ENCODE results near the gene CNTN4. TPM values are rescaled to one million over a fixed set of nuclear protein-coding genes. Genes with fewer than 3 reads are reported as not detected.

Gene CNTN4
- total and polyA plus RNA-seq, 2 of the 8 experiments (the other 6 are each of a cell fraction or from before 2014, with no cell fraction given), result 0.41 to 2.2 TPM

- CTCF ChIA-PET (ENCODE audit: partially characterized antibody), result interaction anchor here (0.6 kb wide), 1 partner anchor 28 kb away, joined by 4 read pairs; no protein-coding TSS in a partner anchor
- no peak overlapping the region for H2BK12ac ChIP-seq (ENCODE audit: low read depth, low read length)
- H4K8ac ChIP-seq (ENCODE audit: extremely low read depth, insufficient read depth, low read length), result no peak overlapping the region
- no peak overlapping the region for H2BK15ac ChIP-seq (ENCODE audit: low read length)
- no peak overlapping the region for H2AK5ac ChIP-seq (ENCODE audit: low read depth, low read length)
- no peak for DNase-seq (ENCODE audit: low read depth in 1 of 2, low spot score in 2 of 2)
- WGBS, 2 experiments (ENCODE audit: extremely low coverage in 1 of 2, insufficient coverage in 1 of 2, insufficient read length in 1 of 2, insufficient replicate concordance in 2 of 2, low coverage in 1 of 2, low lambda C conversion rate in 2 of 2, missing lambda C conversion rate in 1 of 2), result 95% methylated on average over 3 of the region's 3 CpGs; no CpG with 5 or more reads in 1 of the 2 experiments
- no peak overlapping the region for H2BK120ac ChIP-seq (replicated peaks; ENCODE audit: low read depth, low read length)
- no peak overlapping the region for H4K91ac ChIP-seq (replicated peaks; ENCODE audit: insufficient read length, low read length)
- POLR2A ChIA-PET (ENCODE audit: partially characterized antibody), result no interaction called here
- H3K14ac ChIP-seq (ENCODE audit: insufficient read length), result no peak overlapping the region
- no peak overlapping the region for H2BK20ac ChIP-seq (ENCODE audit: low read length)
- H2AFZ ChIP-seq (ENCODE audit: low read length), result no peak overlapping the region; the same call in 1 of the 2 replicates
- H3K56ac ChIP-seq (replicated peaks; ENCODE audit: insufficient read length, low read depth, low read length), result no peak overlapping the region
- H3K23me2 ChIP-seq (ENCODE audit: low read depth, low read length), result no peaks in the 10 kb centered on the region
- H3K27ac ChIP-seq (ENCODE audit: low read depth, low read length), result no peak overlapping the region
- no peaks in the 10 kb centered on the region for H3K79me1 ChIP-seq (ENCODE audit: low read depth, low read length)
- H4K5ac ChIP-seq (ENCODE audit: insufficient read length, low read depth, low read length), result no peak overlapping the region
- H3K18ac ChIP-seq (ENCODE audit: extremely low read depth, low read length), result no peak overlapping the region
- H3K4ac ChIP-seq (replicated peaks; ENCODE audit: insufficient read length, low read depth, low read length), result no peak overlapping the region
- no peaks in the 10 kb centered on the region for H4K20me1 ChIP-seq (replicated peaks in 1 of 2; ENCODE audit: control insufficient read depth in 1 of 2, insufficient read depth in 2 of 2, low read length in 2 of 2)
- H3K4me1 ChIP-seq (replicated peaks in 1 of 4; ENCODE audit: control insufficient read depth in 3 of 4, insufficient read depth in 4 of 4, low read length in 3 of 4), result no peaks in the 10 kb centered on the region
- no peak overlapping the region for H3K4me2 ChIP-seq (ENCODE audit: insufficient read depth in 1 of 2, low read depth in 2 of 2, low read length in 2 of 2)
- no peak overlapping the region for H3K9ac ChIP-seq (replicated peaks in 1 of 4; ENCODE audit: extremely low read depth in 1 of 4, low read depth in 3 of 4, low read length in 3 of 4)
- no peaks in the 10 kb centered on the region for H3K36me3 ChIP-seq (ENCODE audit: control insufficient read depth in 2 of 4, insufficient read depth in 4 of 4, low read length in 3 of 4)
- H3K4me3 ChIP-seq (ENCODE audit: extremely low read depth in 1 of 4, insufficient read depth in 2 of 4, low read depth in 3 of 4, low read length in 4 of 4), result no peak overlapping the region
- H2BK5ac ChIP-seq (ENCODE audit: low read depth, low read length), result no peak overlapping the region
- H3K23ac ChIP-seq (ENCODE audit: insufficient read length), result no peak overlapping the region
- no peaks in the 10 kb centered on the region for H3K79me2 ChIP-seq (ENCODE audit: control insufficient read depth in 1 of 2, insufficient read depth in 2 of 2, low read length in 2 of 2)
- no peak for FAIRE-seq
- H3K9me3 ChIP-seq (ENCODE audit: insufficient read depth in 2 of 2, low read depth in 1 of 2, low read length in 1 of 2), result no peaks in the 10 kb centered on the region
- H3K27me3 ChIP-seq (replicated peaks in 1 of 4; ENCODE audit: control insufficient read depth in 3 of 4, extremely low read depth in 1 of 4, insufficient read depth in 3 of 4, low read length in 3 of 4), result no peaks in the 10 kb centered on the region
- TF ChIP-seq CTBP2 (IDR thresholded peaks at IDR 0.05; ENCODE audit: borderline replicate concordance, insufficient read depth, insufficient read length, low read length) (no peak), TAF1 (IDR thresholded peaks at IDR 0.05; ENCODE audit: low read depth, low read length) (no peak), TAF7 (optimal IDR thresholded peaks at IDR 0.05; ENCODE audit: borderline replicate concordance, low read depth, low read length) (no peak), HDAC6 (IDR thresholded peaks at IDR 0.05; ENCODE audit: low read depth, low read length) (no peak), RXRA (IDR thresholded peaks at IDR 0.05; ENCODE audit: insufficient read depth, low read depth, low read length) (no peak), KDM4A (IDR thresholded peaks at IDR 0.05; ENCODE audit: low read depth, low read length, severe bottlenecking) (no peak), KDM1A (IDR thresholded peaks at IDR 0.05; ENCODE audit: borderline replicate concordance, low read length) (no peak), POLR2A (IDR thresholded peaks at IDR 0.05; ENCODE audit: control extremely low read depth in 1 of 2, low read depth in 2 of 2, low read length in 2 of 2) (no peak), BACH1 (IDR thresholded peaks at IDR 0.05; ENCODE audit: low read length) (no peak), FOSL1 (IDR thresholded peaks at IDR 0.05; ENCODE audit: insufficient read depth, low read depth, low read length) (no peak), JUN (IDR thresholded peaks at IDR 0.05; ENCODE audit: low read depth, low read length) (no peak)
- TF ChIP-seq, protein P1, sequence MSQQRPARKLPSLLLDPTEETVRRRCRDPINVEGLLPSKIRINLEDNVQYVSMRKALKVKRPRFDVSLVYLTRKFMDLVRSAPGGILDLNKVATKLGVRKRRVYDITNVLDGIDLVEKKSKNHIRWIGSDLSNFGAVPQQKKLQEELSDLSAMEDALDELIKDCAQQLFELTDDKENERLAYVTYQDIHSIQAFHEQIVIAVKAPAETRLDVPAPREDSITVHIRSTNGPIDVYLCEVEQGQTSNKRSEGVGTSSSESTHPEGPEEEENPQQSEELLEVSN (IDR thresholded peaks at IDR 0.05), result no peak
These were observed 444.6 kb downstream of the CNTN4 start for GRCh38 chr3:2543247-2543646.
